Subcutaneous adipose tissue (tissue), 4 donors: Measurements from ENCODE around the gene FBXW11. TPM values are rescaled to one million over a fixed set of nuclear protein-coding genes. Genes with fewer than 3 reads are reported as not detected.

Source experiments
- total RNA-seq, 4 donors: library from RNA; depleted of rRNA; stranded (reverse); fragments of >200 nt; gene quantifications; one replicate each; pipeline ENCODE4 v1.1.0, GENCODE V29; 2016
- TF ChIP-seq, protein P1 (sequence below): fragments of 450-650 bp; IDR thresholded peaks from one replicate; pipeline ENCODE4 v1.5.1; 2016; ENCODE audit warnings: low read depth, mild to moderate bottlenecking, control low read depth, antibody characterized with exemption, moderate library complexity

Gene FBXW11
- total RNA-seq, 4 donors from 2014 or later, result 51.8 to 66.1 (median 59.8) TPM

DNA sequence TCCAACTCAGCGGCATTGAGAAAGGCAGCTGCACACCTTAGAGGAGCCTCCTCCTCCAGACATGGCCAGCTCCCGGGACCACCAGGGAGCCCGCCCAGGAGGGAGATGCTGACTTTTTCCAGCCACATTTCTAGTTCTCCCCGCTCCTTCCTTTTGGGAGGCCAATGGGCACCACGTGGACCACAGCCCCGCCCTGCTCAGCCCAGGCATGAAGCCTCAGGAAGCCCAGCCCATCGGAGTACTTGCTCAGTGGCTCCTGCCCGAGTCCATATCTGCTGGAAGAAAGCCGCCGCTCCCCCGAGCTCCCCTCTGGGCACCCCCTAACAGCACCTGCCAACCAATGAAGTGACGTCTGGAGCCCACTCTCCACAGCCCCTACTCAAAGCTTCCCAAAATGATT, 168.4 kb downstream of the FBXW11 start:
- TF ChIP-seq, protein P1, sequence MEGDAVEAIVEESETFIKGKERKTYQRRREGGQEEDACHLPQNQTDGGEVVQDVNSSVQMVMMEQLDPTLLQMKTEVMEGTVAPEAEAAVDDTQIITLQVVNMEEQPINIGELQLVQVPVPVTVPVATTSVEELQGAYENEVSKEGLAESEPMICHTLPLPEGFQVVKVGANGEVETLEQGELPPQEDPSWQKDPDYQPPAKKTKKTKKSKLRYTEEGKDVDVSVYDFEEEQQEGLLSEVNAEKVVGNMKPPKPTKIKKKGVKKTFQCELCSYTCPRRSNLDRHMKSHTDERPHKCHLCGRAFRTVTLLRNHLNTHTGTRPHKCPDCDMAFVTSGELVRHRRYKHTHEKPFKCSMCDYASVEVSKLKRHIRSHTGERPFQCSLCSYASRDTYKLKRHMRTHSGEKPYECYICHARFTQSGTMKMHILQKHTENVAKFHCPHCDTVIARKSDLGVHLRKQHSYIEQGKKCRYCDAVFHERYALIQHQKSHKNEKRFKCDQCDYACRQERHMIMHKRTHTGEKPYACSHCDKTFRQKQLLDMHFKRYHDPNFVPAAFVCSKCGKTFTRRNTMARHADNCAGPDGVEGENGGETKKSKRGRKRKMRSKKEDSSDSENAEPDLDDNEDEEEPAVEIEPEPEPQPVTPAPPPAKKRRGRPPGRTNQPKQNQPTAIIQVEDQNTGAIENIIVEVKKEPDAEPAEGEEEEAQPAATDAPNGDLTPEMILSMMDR, result no peak

DNA sequence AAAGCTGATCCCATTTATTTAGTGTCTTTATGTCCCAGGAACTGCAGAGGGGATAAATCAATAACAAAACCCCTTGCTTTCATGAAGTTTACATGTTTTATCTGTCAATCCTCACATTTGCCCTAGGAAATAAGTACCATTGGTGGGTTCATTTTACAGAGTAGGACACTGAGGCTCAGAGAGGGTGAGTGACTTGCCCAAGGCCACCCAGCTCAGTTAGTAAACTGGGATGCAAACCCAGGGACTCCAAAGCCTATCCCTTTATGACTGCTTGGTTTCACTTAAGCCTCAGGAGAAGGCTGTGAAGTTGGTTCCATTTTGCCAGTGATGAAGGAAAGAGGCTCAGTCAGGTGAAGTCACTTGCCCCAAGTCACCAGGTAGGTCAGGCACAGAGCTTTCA, 168.9 kb downstream of the FBXW11 start:
- TF ChIP-seq, protein P1, result no peak

DNA sequence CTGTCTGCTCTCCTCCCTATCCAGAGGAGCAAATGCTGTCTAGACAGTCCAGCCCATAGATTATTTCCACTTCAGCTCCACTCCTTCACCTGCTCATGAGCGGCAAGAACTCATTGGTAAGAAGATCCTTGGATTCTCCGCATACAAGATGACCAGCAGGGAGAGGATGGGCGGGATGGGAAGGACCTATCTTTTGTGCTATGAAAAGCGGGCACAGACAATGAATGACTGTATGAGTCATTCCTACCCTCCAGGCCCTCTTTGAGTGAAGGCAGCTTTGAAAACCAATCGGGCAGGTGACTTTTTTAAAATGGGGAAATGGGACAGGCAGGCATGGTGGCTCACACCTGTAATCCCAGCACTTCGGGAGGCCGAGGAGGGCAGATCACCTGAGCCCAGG, 171.4 kb downstream of the FBXW11 start:
- TF ChIP-seq, protein P1, result no peak

DNA sequence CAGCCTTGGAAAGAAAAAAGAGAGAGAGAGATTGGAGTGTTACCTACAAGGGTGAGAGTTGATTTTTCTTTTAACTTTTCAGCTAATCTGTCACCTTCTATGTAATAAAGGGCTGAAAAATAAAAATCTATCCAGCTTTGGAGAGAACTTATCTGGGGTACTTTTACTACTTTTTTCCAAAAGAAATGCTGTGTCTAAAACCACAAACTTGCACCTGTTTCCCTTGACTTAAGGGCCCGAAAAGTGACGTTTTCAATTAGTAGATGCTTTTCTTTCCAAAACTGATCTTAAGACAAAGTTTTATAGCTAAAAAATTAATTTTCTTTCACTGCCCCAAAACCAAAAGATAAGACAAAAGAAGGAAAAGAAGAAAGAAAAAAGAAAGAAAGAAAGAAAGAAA, 172.0 kb downstream of the FBXW11 start:
- TF ChIP-seq, protein P1, result no peak

DNA sequence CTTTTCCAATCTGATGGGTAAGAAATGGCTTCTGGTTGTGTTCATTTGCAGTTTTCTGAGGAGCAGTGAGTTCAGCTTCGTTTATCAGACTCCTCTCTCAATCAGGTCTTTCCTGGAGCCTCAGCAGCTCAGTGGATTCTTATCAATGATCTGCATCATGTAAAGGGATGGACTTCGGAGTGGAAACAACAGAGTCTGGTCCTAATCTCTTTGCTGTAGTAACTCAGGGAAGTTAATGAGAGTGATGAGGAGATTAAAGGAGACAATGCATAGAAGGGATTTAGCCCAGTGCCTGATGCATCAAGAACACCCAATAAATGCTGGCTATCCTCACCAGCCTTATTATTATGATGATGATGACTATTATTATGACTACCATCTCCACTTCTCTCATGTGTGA, 173.7 kb downstream of the FBXW11 start:
- TF ChIP-seq, protein P1, result no peak

DNA sequence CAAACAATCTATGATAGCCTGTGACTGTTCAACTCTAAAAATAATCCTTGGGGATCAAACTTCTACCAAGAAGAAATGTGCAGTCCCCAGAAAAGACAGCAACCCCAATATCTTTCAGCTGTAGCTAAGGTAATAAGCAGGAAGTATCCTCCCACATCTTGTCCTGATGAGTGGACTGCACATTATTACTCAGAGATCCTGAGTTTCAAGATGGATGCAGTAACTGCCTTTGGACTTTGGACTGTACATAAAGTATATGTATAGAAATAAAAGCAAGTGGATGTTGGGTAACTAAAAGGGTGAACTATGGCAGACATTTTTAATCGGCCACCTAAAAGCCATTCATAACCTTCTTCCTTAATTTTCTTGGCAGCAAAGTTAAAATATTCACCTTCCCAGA, 175.8 kb downstream of the FBXW11 start:
- TF ChIP-seq, protein P1, result no peak

DNA sequence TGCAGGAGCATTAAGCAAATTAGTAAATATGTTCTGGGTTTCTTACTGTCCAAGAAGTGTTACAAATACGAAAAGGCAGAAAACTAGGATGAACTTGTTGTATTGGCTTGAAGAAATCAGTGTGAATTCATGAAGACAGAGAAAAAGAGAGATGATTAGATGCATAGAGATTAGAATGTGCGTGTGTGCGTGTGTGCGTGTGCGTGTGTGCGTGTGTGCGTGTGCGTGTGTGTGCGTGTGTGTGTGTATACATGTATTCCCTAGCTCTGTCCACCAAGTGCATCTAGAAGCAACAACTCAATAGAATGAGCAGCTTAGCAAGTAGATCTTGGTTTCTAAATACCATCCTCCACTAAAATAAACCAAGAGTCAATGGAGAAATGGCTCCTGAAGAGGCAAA, 179.3 kb downstream of the FBXW11 start:
- TF ChIP-seq, protein P1, result no peak
